GM19455 (cell line): Measurements from ENCODE around the gene CHD5.

Source experiments
- ATAC-seq: cut with Tn5 transposase; IDR thresholded peaks from one replicate; pipeline ENCODE4 v1.9.1; 2021; ENCODE audit not compliant: unreplicated experiment

CHD5 gene

GRCh38 chr1:6134206-6134605, 45.9 kb downstream of the CHD5 start:
- ATAC-seq = no peak

- no peak for ATAC-seq
Measured at GRCh38 chr1:6133146-6133895, 46.8 kb downstream of the CHD5 start.

GRCh38 chr1:6131561-6131960, 48.6 kb downstream of the CHD5 start:
- ATAC-seq = no peak

GRCh38 chr1:6130596-6130995, 49.5 kb downstream of the CHD5 start:
- ATAC-seq = no peak

- no peak for ATAC-seq
Measured at GRCh38 chr1:6130036-6130435, 50.1 kb downstream of the CHD5 start.

- ATAC-seq = no peak
Measured at GRCh38 chr1:6129313-6129712, 50.8 kb downstream of the CHD5 start.

- ATAC-seq = no peak
Measured at GRCh38 chr1:6128276-6129081, 51.6 kb downstream of the CHD5 start.

GRCh38 chr1:6127587-6128163, 52.4 kb downstream of the CHD5 start:
- no peak for ATAC-seq

GRCh38 chr1:6126521-6127067, 53.5 kb downstream of the CHD5 start:
- no peak for ATAC-seq

- no peak for ATAC-seq
Measured at GRCh38 chr1:6126028-6126427, 54.1 kb downstream of the CHD5 start.

- ATAC-seq = no peak
Measured at GRCh38 chr1:6125366-6125765, 54.8 kb downstream of the CHD5 start.

GRCh38 chr1:6124746-6125365, 55.3 kb downstream of the CHD5 start:
- ATAC-seq = no peak

- ATAC-seq = no peak
Measured at GRCh38 chr1:6124341-6124740, 55.8 kb downstream of the CHD5 start.

GRCh38 chr1:6123816-6124215, 56.3 kb downstream of the CHD5 start:
- ATAC-seq = no peak

GRCh38 chr1:6123083-6123482, 57.0 kb downstream of the CHD5 start:
- ATAC-seq = no peak

- ATAC-seq = no peak
Measured at GRCh38 chr1:6121651-6122370, 58.3 kb downstream of the CHD5 start.

- ATAC-seq = no peak
Measured at GRCh38 chr1:6121021-6121421, 59.1 kb downstream of the CHD5 start.

GRCh38 chr1:6118415-6118814, 61.7 kb downstream of the CHD5 start:
- no peak for ATAC-seq

GRCh38 chr1:6117624-6118023, 62.5 kb downstream of the CHD5 start:
- no peak for ATAC-seq

GRCh38 chr1:6117064-6117463, 63.1 kb downstream of the CHD5 start:
- ATAC-seq = no peak

- no peak for ATAC-seq
Measured at GRCh38 chr1:6116137-6116536, 64.0 kb downstream of the CHD5 start.
